ENCODE results near the gene INCENP. TPM values are rescaled to one million over a fixed set of nuclear protein-coding genes. Genes with fewer than 3 reads are reported as not detected.

The INCENP gene
- total and polyA plus RNA-seq, 4 donors: 2.4 to 34.4 (median 4.7) TPM

GRCh38 chr11:62120431-62120830 is 3.4 kb upstream of the INCENP start:
- no peak for DNase-seq (ENCODE audit: low spot score)
- H3K36me3 ChIP-seq (ENCODE audit: control insufficient read depth in 4 of 4, insufficient read depth in 3 of 4, low read depth in 1 of 4, low read length in 3 of 4): no peaks in the 10 kb centered on the region
- no peak overlapping the region for H3K27ac ChIP-seq (ENCODE audit: low read depth in 1 of 2, low read length in 2 of 2)
- H3K9ac ChIP-seq (ENCODE audit: low read depth in 1 of 2, low read length in 2 of 2): no peak overlapping the region
- H3K4me1 ChIP-seq (ENCODE audit: control insufficient read depth in 4 of 4, insufficient read depth in 4 of 4, low read length in 3 of 4): peaks cover 0 to 14% (median 9%) of the 10 kb centered on the region in 4 donors
- no peak overlapping the region for H3K4me3 ChIP-seq (ENCODE audit: low read depth in 1 of 3, low read length in 3 of 3)
- WGBS: 89% methylated on average over 5 of the region's 5 CpGs
- no peak for TF ChIP-seq FOXA2 (IDR thresholded peaks at IDR 0.05)
- TF ChIP-seq HNF4A (conservative IDR thresholded peaks at IDR 0.05): no peak
- no peak for TF ChIP-seq HNF4G (IDR thresholded peaks at IDR 0.05)
- TF ChIP-seq SP1 (IDR thresholded peaks at IDR 0.05): no peak
- TF ChIP-seq FOXA1 (IDR thresholded peaks at IDR 0.05): no peak
- TF ChIP-seq GABPA (IDR thresholded peaks at IDR 0.05 in 1 of 2, conservative IDR thresholded peaks at IDR 0.05 in 1 of 2): no peak
- TF ChIP-seq JUND (IDR thresholded peaks at IDR 0.05): no peak
- no peak for TF ChIP-seq MAX (IDR thresholded peaks at IDR 0.05)
- TF ChIP-seq YY1 (IDR thresholded peaks at IDR 0.05): no peak
- TF ChIP-seq ZBTB33 (IDR thresholded peaks at IDR 0.05): no peak
- TF ChIP-seq EGR1 (IDR thresholded peaks at IDR 0.05; ENCODE audit: low read depth in 2 of 2): no peak
- no peak for TF ChIP-seq TAF1 (conservative IDR thresholded peaks at IDR 0.05)
- TF ChIP-seq NR2F2 (IDR thresholded peaks at IDR 0.05): no peak
- no peaks in the 10 kb centered on the region for H3K9me3 ChIP-seq (ENCODE audit: control insufficient read depth in 4 of 4, low read length in 3 of 4)
- H3K27me3 ChIP-seq (ENCODE audit: control insufficient read depth in 4 of 4, insufficient read depth in 4 of 4, low read length in 3 of 4): no peaks in the 10 kb centered on the region

GRCh38 chr11:62122076-62122475 is 1.7 kb upstream of the INCENP start:
- no peak for TF ChIP-seq HNF4G (IDR thresholded peaks at IDR 0.05)
- TF ChIP-seq HNF4A (conservative IDR thresholded peaks at IDR 0.05): no peak
- TF ChIP-seq JUND (IDR thresholded peaks at IDR 0.05): no peak
- TF ChIP-seq RXRA (IDR thresholded peaks at IDR 0.05): no peak
- no peak for TF ChIP-seq MAX (IDR thresholded peaks at IDR 0.05)
- no peak for TF ChIP-seq RAD21 (IDR thresholded peaks at IDR 0.05)
- no peak for TF ChIP-seq FOXA2 (IDR thresholded peaks at IDR 0.05)
- no peak for TF ChIP-seq GABPA (IDR thresholded peaks at IDR 0.05 in 1 of 2, conservative IDR thresholded peaks at IDR 0.05 in 1 of 2)
- no peak for TF ChIP-seq NR2F2 (IDR thresholded peaks at IDR 0.05)
- TF ChIP-seq TAF1 (conservative IDR thresholded peaks at IDR 0.05): no peak
- TF ChIP-seq REST (IDR thresholded peaks at IDR 0.05): no peak
- no peak for TF ChIP-seq CTCF (IDR thresholded peaks at IDR 0.05; ENCODE audit: low read depth, low read length, missing input control)
- no peak for TF ChIP-seq YY1 (IDR thresholded peaks at IDR 0.05)
- no peak for TF ChIP-seq SP1 (IDR thresholded peaks at IDR 0.05)
- Histone ChIP-seq H3K9ac (ENCODE audit: low read depth in 1 of 2, low read length in 2 of 2) (no peak overlapping the region), H3K36me3 (ENCODE audit: control insufficient read depth in 4 of 4, insufficient read depth in 3 of 4, low read depth in 1 of 4, low read length in 3 of 4) (no peaks in the 10 kb centered on the region), H3K4me1 (ENCODE audit: control insufficient read depth in 4 of 4, insufficient read depth in 4 of 4, low read length in 3 of 4) (peaks cover 0 to 17% (median 9%) of the 10 kb centered on the region in 4 donors), H3K9me3 (ENCODE audit: control insufficient read depth in 4 of 4, low read length in 3 of 4) (no peaks in the 10 kb centered on the region), H3K27ac (ENCODE audit: low read depth in 1 of 2, low read length in 2 of 2) (no peak overlapping the region), H3K27me3 (ENCODE audit: control insufficient read depth in 4 of 4, insufficient read depth in 4 of 4, low read length in 3 of 4) (no peaks in the 10 kb centered on the region), H3K4me3 (ENCODE audit: low read depth in 1 of 3, low read length in 3 of 3) (no peak overlapping the region)
- WGBS: 75% methylated on average over 6 of the region's 6 CpGs
- no peak for DNase-seq (ENCODE audit: low spot score)
